Stomach (tissue), 4 donors: ENCODE data around the gene CRYBB3.

Experiments
- CTCF ChIP-seq, 7 experiments: fragments of 450-650 bp in 4 of 7; fragments of 200-600 bp in 3 of 7; sonication (generic) in 3 of 7; IDR thresholded peaks; one replicate each; pipeline ENCODE4 v1.5.1; 2016 to 2019; ENCODE audit warnings: antibody characterized with exemption in 7 of 7, control low read depth in 2 of 7, mild to moderate bottlenecking in 1 of 7
- POLR2A ChIP-seq, 4 donors: fragments of 450-650 bp; IDR thresholded peaks; one replicate each; pipeline ENCODE4 v1.6.1; 2016; ENCODE audit warnings: antibody characterized with exemption in 4 of 4, control low read depth in 2 of 4, mild to moderate bottlenecking in 1 of 4, moderate library complexity in 1 of 4

- TF ChIP-seq CTCF (IDR thresholded peaks at IDR 0.05), result no peak
- no peak for TF ChIP-seq POLR2A (IDR thresholded peaks at IDR 0.05)
Measured at GRCh38 chr22:25187469-25187868, 12.2 kb upstream of the CRYBB3 start.
